Measurements from ENCODE around the gene NRL.

The NRL gene

DNA sequence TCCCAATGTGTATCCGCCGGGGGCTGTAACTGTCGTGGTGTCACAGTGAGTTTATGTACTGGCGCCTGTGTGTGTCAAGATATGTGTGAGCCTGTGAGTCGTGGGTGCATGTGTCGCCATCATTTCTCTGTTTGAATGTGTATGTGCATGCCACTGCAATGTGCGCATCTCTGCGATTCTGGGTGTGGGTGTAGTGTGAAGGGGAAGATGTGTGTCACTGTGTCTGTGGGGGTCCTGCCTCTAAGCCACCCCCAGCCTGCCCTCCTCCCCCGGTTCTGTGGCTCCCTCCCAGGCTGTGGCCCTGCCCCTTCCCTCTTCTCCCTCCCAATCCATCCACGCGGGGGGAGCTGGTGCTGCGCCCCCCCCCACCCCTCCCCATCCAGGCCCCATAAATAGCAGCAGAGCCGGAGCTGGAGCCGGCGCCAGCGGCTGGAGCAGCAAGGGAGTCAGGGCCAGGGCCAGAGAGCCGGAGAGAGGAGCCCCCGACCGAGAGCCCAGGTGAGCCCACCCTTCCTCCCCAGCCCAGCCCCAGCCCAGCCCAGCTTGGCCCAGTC is 43.5 kb downstream of the NRL start, which contains the start of gene CPNE6:
Gene CPNE6, plus strand, starts transcription at position 419 of the 554 bp plus-strand sequence. CDS start 1,375 bp downstream, outside the sequence.
- TF ChIP-seq, protein P1, sequence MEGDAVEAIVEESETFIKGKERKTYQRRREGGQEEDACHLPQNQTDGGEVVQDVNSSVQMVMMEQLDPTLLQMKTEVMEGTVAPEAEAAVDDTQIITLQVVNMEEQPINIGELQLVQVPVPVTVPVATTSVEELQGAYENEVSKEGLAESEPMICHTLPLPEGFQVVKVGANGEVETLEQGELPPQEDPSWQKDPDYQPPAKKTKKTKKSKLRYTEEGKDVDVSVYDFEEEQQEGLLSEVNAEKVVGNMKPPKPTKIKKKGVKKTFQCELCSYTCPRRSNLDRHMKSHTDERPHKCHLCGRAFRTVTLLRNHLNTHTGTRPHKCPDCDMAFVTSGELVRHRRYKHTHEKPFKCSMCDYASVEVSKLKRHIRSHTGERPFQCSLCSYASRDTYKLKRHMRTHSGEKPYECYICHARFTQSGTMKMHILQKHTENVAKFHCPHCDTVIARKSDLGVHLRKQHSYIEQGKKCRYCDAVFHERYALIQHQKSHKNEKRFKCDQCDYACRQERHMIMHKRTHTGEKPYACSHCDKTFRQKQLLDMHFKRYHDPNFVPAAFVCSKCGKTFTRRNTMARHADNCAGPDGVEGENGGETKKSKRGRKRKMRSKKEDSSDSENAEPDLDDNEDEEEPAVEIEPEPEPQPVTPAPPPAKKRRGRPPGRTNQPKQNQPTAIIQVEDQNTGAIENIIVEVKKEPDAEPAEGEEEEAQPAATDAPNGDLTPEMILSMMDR (IDR thresholded peaks at IDR 0.05; ENCODE audit: insufficient read depth, low read depth, low read length, missing control alignments) = no peak
- no peak within 1 kb of the TSS for H3K4me3 ChIP-seq (ENCODE audit: low read length)
- DNase-seq (ENCODE audit: low read depth) = no peak

DNA sequence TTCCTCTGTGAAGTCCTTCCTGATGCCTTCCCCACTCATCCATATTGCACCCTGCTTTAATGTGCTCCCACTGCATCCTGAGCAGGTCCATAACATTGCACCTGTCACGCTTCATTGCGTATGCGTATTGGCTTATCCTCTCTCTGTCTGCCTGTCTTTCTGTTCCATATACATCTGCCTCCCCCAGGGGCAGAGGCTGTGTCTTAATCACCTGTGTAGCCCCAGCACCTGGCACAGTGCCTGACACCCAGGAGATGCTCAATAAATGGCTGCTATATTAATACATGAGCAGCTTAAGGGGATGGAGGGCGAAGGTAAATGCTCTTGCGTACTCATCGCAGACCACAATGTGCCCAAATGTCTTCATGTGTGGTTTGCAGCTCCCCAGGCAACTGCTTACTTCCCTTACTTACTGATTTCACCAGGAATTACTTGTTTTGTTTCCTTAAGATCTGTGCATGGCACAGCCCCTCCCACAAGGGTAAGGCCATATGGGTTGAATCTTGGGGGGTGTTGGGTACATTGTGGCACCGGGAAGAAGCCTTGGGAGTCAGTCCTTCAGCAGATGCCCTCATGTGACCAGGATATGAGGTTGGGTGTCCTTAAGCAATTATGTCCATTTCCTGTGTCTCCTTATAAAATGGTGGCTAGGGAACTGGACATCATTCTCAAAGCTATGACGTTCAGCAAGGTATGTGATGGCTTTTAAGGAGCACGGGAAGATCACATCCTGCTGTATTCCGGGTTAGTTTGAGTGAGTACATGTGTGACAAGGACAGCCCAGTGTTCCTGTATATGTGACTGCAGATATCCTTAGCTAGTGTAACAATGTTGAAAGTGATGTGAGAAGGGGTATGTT is 44.2 kb downstream of the NRL start:
- TF ChIP-seq, protein P1 (IDR thresholded peaks at IDR 0.05; ENCODE audit: insufficient read depth, low read depth, low read length, missing control alignments) = no peak
- no peak for DNase-seq (ENCODE audit: low read depth)
- no peak overlapping the region for H3K4me3 ChIP-seq (ENCODE audit: low read length)

DNA sequence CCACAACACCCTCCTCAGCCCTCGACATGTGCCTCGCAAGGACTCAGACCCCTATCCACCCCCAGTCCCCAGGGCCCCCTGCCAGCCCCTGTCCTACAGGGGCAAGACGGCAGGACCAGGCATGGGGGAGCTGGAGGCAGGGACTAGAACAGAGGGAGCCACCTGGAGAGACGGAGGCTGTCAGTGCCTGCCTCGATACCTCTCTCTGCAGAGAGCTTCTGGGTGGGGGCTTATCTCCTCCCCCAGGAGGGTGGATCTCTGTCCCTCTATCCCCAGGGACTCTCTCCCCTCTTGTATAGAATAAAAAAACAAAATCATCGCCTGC is 45.4 kb downstream of the NRL start:
- no peak overlapping the region for H3K4me3 ChIP-seq (ENCODE audit: low read length)
- DNase-seq (ENCODE audit: low read depth) = no peak
- TF ChIP-seq, protein P1 (IDR thresholded peaks at IDR 0.05; ENCODE audit: insufficient read depth, low read depth, low read length, missing control alignments) = no peak

DNA sequence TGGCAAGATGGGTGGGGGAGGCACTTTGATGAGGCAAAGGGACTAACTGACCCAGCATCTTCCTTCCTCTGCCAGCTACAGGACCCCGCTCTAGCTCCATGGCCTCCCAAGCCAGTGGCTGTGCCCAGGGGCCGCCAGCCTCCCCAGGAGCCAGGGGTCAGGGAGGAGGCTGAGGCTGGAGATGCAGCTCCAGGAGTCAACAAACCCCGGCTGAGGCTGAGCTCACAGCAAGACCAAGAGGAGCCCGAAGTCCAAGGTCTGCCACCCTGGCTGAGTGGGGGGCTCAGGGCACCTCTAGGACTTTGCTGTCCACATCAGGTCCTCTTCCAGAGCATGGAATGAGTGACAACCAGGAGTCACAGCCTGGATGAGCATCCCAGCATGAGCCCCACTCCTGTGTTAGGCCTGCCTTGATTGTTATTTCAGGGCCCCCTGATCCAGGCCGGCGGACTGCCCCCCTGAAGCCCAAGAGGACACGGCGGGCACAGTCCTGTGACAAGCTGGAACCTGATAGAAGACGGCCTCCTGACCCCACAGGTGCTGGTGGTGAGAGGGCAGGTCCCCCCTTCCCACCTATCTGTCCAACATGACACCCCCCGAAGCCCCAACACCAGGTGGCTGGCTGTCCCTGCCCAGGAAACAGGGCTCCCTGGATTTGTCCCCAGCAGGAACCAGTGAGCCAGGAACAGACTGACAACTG is 45.9 kb downstream of the NRL start:
- no peak for DNase-seq (ENCODE audit: low read depth)
- TF ChIP-seq, protein P1 (IDR thresholded peaks at IDR 0.05; ENCODE audit: insufficient read depth, low read depth, low read length, missing control alignments) = no peak
- H3K4me3 ChIP-seq (ENCODE audit: low read length) = no peak overlapping the region

DNA sequence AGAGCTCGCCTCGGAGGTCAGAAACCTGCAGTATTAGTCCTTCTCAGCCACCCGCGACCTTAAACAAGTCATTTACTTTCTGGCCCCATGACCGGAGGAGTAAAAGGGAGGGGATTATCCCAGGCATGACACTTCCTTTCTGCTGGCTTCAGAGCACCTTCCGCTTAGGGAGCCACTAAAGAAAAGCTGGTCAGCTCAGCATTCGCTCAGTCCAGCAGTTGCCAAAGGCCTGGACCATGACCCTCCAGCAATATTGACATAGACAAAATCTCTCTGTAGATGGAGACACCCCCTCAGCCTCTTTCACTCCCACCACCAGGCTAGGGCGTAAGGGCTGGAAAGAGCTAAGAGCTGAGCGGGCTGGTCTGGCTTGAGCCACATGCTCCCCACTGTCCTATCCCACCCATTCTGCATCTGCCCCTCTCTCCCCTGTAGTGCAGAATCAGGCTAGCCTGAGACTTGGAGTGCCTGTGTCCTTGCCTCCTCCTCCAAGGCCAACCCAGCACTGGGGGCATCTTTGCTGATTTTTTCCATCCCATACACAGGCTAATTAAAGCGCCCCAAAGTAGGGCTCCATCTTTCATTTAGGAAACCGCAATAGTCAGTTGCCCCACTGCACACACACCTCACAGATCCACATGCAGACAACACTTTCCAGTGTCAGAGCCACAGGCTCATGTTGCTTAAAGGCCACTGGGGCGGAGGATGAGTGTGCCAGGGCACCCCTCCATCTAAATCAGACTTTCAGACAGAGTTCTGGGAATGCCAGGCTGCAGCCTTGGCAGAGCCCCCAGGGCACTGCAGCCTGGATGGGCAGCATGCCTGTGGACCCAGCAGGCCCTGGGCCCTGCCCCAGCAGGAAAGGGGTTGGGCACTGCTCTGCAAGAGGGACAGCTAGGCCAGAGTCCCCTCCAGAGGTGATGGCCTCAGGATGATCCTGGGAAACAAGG is 47.3 kb downstream of the NRL start:
- TF ChIP-seq, protein P1 (IDR thresholded peaks at IDR 0.05; ENCODE audit: insufficient read depth, low read depth, low read length, missing control alignments) = no peak
- H3K4me3 ChIP-seq (ENCODE audit: low read length) = no peak overlapping the region
- DNase-seq (ENCODE audit: low read depth) = no peak

DNA sequence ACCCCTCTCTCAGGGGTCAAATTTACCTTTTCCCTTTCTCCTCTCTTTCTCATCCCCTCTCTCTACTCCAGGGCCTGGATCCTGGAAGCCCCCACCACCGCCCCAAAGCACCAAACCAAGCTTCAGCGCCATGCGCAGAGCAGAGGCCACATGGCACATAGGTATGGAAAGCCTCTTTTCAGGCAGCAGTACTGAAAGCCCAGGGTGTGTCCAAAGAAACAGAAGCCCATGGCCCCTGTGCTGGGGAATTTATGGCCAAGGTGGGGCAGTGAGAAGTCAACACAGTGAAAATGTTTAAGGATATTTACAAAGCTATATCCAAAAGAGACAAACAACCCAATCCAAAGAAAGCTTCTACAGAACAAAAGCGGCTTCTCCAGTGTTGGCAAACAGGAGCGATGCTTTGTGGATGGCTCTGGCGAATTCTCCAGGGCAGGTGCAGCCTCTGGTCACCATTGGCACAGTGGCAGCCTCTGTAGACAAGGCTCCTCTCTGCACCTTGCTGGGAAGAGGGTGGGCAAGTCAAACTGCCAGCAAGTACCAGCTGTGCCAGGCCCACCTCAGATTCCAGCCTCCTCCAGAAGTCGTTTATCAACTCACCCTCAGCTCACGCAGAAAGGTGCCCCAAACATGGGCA is 48.1 kb downstream of the NRL start:
- TF ChIP-seq, protein P1 (IDR thresholded peaks at IDR 0.05; ENCODE audit: insufficient read depth, low read depth, low read length, missing control alignments) = no peak
- H3K4me3 ChIP-seq (ENCODE audit: low read length) = no peak overlapping the region
- no peak for DNase-seq (ENCODE audit: low read depth)
